Measurements from ENCODE around the gene NOP9. TPM values are rescaled to one million over a fixed set of nuclear protein-coding genes. Genes with fewer than 3 reads are reported as not detected.

NOP9 gene
- total and polyA plus RNA-seq, 2 experiments from 2014 or later: 3.7 to 13.2 TPM

DNA sequence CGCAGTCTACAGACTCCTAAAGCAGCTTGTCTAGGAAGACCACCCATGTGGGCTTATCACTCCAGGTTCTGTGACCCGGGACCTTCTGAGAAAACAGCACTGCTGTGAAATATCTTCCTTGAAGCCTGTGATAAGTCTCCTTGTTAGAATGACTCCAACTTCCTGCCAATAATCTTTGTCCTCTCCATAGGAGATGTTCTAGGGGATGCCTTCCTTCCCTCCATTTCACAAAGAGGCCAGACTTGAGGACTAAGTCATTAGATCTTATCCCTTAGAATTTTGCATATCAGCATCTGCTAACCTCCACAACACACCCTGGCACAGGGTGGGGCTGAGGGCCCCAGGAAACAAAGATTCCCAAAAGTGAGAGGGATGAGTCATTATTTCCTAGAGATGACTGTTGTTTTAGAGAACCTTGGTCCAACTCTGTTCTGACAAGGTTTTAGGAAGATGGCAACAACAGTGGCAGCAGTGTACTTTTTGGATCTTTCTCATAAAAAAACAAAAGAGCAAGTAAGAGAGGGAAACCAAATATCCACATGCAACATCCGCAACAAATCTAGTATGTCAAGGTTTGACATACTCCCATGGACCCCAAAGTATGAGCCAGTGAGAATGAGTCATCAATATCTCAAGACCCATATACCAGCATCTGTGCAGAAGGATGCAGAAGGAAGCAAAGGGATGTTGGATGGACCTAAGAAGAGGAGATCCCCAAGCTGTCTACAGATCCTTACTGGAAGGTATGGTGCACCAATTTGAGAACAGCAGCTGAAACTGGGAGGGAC, 17.7 kb downstream of the NOP9 start:
- Histone ChIP-seq H2AFZ (no peak overlapping the region), H4K20me1 (ENCODE audit: insufficient read depth, poor library complexity, severe bottlenecking) (no peaks in the 10 kb centered on the region), H3K9me3 (ENCODE audit: low read depth) (no peaks in the 10 kb centered on the region), H3K79me2 (no peaks in the 10 kb centered on the region), H3K27me3 (peaks cover 10% of the 10 kb centered on the region), H3K4me2 (no peak overlapping the region), H3K9me2 (replicated peaks; ENCODE audit: insufficient read depth) (no peaks in the 10 kb centered on the region), H3K27ac (no peak overlapping the region), H3K36me3 (replicated peaks; ENCODE audit: insufficient read depth, low read depth) (no peaks in the 10 kb centered on the region), H3K4me3 (no peak overlapping the region), H3K4me1 (ENCODE audit: insufficient read depth) (no peaks in the 10 kb centered on the region)
- no peak for DNase-seq (ENCODE audit: low spot score)
- TF ChIP-seq EZH2 (IDR thresholded peaks at IDR 0.05; ENCODE audit: borderline replicate concordance): no peak
- TF ChIP-seq EZH2phosphoT487 (IDR thresholded peaks at IDR 0.05; ENCODE audit: low read depth, severe bottlenecking, unreplicated experiment): no peak
- TF ChIP-seq, protein P1, sequence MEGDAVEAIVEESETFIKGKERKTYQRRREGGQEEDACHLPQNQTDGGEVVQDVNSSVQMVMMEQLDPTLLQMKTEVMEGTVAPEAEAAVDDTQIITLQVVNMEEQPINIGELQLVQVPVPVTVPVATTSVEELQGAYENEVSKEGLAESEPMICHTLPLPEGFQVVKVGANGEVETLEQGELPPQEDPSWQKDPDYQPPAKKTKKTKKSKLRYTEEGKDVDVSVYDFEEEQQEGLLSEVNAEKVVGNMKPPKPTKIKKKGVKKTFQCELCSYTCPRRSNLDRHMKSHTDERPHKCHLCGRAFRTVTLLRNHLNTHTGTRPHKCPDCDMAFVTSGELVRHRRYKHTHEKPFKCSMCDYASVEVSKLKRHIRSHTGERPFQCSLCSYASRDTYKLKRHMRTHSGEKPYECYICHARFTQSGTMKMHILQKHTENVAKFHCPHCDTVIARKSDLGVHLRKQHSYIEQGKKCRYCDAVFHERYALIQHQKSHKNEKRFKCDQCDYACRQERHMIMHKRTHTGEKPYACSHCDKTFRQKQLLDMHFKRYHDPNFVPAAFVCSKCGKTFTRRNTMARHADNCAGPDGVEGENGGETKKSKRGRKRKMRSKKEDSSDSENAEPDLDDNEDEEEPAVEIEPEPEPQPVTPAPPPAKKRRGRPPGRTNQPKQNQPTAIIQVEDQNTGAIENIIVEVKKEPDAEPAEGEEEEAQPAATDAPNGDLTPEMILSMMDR (IDR thresholded peaks at IDR 0.05; ENCODE audit: poor library complexity): no peak
- WGBS (ENCODE audit: low lambda C conversion rate, missing lambda C conversion rate): 55% methylated on average over 3 of the region's 3 CpGs

DNA sequence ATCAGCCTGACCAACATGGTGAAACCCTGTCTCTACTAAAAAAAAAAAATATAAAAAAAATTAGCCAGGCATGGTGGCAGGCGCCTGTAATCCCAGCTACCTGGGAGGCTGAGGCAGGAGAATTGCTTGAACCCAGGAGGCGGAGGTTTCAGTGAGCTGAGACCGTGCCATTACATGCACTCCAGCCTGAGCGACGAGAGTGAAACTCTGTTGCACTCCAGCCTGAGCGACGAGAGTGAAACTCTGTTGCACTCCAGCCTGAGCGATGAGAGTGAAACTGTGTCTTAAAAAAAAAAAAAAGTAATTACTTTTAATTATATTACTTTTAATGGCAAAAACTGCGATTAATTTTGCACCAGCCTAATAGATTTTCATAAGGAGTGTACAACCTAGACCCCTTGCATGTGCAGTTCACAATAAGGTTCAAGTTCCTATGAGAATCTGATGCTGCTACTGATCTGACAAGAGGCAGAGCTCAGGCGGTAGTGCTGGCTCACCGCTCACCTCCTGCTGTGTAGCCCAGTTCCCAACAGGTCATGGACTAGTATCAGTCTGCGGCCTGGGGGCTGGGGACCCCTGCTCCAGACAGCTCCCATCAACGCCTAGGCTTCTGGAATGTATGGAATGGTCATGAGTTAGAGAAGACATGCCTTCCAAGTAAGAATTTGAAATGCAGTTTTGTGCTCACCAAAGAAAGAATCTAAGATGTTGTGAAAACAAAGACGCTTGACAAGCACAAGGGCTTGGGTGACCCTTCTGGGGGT, 21.7 kb downstream of the NOP9 start:
- no peaks in the 10 kb centered on the region for H3K4me1 ChIP-seq (ENCODE audit: insufficient read depth)
- H3K9me3 ChIP-seq (ENCODE audit: low read depth): no peaks in the 10 kb centered on the region
- TF ChIP-seq EZH2 (IDR thresholded peaks at IDR 0.05; ENCODE audit: borderline replicate concordance): no peak
- TF ChIP-seq, protein P1 (IDR thresholded peaks at IDR 0.05; ENCODE audit: poor library complexity): no peak
- TF ChIP-seq EZH2phosphoT487 (IDR thresholded peaks at IDR 0.05; ENCODE audit: low read depth, severe bottlenecking, unreplicated experiment): no peak
- H3K27me3 ChIP-seq: peaks cover 10% of the 10 kb centered on the region
- H3K36me3 ChIP-seq (replicated peaks; ENCODE audit: insufficient read depth, low read depth): no peaks in the 10 kb centered on the region
- no peak overlapping the region for H3K27ac ChIP-seq
- H3K4me2 ChIP-seq: no peak overlapping the region
- H3K9me2 ChIP-seq (replicated peaks; ENCODE audit: insufficient read depth): no peaks in the 10 kb centered on the region
- no peak for DNase-seq (ENCODE audit: low spot score)
- no peak overlapping the region for H3K4me3 ChIP-seq
- no peaks in the 10 kb centered on the region for H3K79me2 ChIP-seq
- H2AFZ ChIP-seq: no peak overlapping the region
- H4K20me1 ChIP-seq (ENCODE audit: insufficient read depth, poor library complexity, severe bottlenecking): no peaks in the 10 kb centered on the region
- WGBS (ENCODE audit: low lambda C conversion rate, missing lambda C conversion rate): 87% methylated on average over 14 of the region's 14 CpGs

DNA sequence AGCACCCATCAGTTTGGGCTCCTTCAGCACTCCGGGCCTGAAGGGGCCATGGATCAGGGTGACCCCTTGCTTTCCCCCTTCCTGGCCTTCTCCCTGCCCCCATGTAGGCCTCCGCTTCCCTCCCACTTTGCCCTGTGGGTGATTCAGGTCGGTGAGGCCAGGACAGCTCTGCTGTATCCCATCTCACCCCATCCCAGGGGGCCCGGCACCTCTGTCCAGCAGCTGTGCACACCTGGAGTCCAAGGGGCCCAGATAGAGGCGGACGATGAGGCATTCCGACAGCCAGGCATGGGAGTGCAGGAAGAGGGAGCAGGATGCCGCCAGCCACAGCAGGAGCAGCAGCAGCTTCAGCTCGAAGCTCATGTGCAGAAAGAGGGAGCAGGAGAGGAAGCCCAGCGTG, 23.0 kb downstream of the NOP9 start:
- peaks cover 10% of the 10 kb centered on the region for H3K27me3 ChIP-seq
- no peak overlapping the region for H3K27ac ChIP-seq
- H3K9me2 ChIP-seq (replicated peaks; ENCODE audit: insufficient read depth): no peaks in the 10 kb centered on the region
- no peaks in the 10 kb centered on the region for H3K36me3 ChIP-seq (replicated peaks; ENCODE audit: insufficient read depth, low read depth)
- H3K4me2 ChIP-seq: no peak overlapping the region
- no peak for DNase-seq (ENCODE audit: low spot score)
- 86% methylated on average over 9 of the region's 10 CpGs for WGBS (ENCODE audit: low lambda C conversion rate, missing lambda C conversion rate)
- no peak overlapping the region for H2AFZ ChIP-seq
- H3K79me2 ChIP-seq: no peaks in the 10 kb centered on the region
- no peak for TF ChIP-seq EZH2 (IDR thresholded peaks at IDR 0.05; ENCODE audit: borderline replicate concordance)
- no peak for TF ChIP-seq EZH2phosphoT487 (IDR thresholded peaks at IDR 0.05; ENCODE audit: low read depth, severe bottlenecking, unreplicated experiment)
- TF ChIP-seq, protein P1 (IDR thresholded peaks at IDR 0.05; ENCODE audit: poor library complexity): no peak
- H3K4me3 ChIP-seq: no peak overlapping the region
- no peaks in the 10 kb centered on the region for H3K9me3 ChIP-seq (ENCODE audit: low read depth)
- no peaks in the 10 kb centered on the region for H3K4me1 ChIP-seq (ENCODE audit: insufficient read depth)
- no peaks in the 10 kb centered on the region for H4K20me1 ChIP-seq (ENCODE audit: insufficient read depth, poor library complexity, severe bottlenecking)

Measured in hepatocyte (in vitro differentiated cells).